SU-DHL-6 (cell line): ENCODE results near the gene DCLK3.

Experiments
- EZH2phosphoT487 ChIP-seq: fragments of 200-600 bp; sonication (generic), shearing (Covaris generic); conservative IDR thresholded peaks from 2 replicates; pipeline ENCODE4 v1.6.1; 2018; ENCODE audit warnings: mild to moderate bottlenecking, antibody characterized with exemption, low read length, moderate library complexity, mixed read lengths
- TF ChIP-seq, protein P1 (sequence below): fragments of 200-600 bp; sonication (generic); IDR thresholded peaks from one replicate; pipeline ENCODE4 v1.5.1; 2017; ENCODE audit warnings: antibody characterized with exemption, mild to moderate bottlenecking, low read length, moderate library complexity; ENCODE audit not compliant: insufficient read depth, poor library complexity, severe bottlenecking

DNA sequence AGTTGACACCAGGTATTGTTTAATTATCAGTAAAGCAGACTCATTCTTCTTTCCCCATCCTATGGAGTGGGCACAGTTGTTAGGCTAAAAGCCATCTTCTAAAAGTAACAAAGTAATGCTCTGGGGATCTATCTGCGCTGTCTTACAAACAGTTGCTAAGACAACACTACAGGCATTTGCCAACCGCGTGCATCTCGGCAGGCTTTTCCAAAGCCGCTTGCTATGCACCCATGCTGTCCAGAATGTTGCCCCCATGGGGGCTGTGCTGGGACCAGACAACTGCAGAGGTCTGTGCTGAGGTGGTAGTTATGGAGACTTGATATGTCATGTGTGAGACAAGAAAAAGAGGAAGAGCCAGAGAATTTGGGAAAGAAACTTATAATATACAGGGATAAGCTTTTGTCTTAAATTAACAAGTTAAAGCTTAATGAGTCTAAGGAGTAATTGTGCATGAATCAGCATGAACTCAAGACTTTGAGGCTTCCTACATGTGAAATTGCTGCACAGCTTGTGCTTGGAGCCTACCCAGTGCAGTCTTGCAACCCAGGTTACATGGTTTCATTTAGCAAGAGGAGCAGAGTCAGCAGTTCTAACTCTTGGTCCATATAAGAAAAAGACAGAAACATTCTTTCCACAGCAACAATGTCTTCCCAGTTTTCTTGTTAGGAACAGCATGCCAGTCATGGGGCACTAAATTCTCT lies 38.9 kb upstream of the DCLK3 start:
- TF ChIP-seq, protein P1, sequence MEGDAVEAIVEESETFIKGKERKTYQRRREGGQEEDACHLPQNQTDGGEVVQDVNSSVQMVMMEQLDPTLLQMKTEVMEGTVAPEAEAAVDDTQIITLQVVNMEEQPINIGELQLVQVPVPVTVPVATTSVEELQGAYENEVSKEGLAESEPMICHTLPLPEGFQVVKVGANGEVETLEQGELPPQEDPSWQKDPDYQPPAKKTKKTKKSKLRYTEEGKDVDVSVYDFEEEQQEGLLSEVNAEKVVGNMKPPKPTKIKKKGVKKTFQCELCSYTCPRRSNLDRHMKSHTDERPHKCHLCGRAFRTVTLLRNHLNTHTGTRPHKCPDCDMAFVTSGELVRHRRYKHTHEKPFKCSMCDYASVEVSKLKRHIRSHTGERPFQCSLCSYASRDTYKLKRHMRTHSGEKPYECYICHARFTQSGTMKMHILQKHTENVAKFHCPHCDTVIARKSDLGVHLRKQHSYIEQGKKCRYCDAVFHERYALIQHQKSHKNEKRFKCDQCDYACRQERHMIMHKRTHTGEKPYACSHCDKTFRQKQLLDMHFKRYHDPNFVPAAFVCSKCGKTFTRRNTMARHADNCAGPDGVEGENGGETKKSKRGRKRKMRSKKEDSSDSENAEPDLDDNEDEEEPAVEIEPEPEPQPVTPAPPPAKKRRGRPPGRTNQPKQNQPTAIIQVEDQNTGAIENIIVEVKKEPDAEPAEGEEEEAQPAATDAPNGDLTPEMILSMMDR = no peak
- no peak for TF ChIP-seq EZH2phosphoT487
